Activated naive CD4-positive, alpha-beta T cell treated with anti-CD3 and anti-CD28 coated beads for 36 hours (primary cell): ENCODE measurements around the gene CCDC74A. TPM values are rescaled to one million over a fixed set of nuclear protein-coding genes. Genes with fewer than 3 reads are reported as not detected.
"Not testable (repeated sequence)": the region's sequence is repeated elsewhere in the genome, so short reads cannot be mapped to it uniquely, and the experiment has no call there.

Experiments
- CTCF ChIA-PET: fragments of 350-600 bp; sonication (Branson Sonifier 250); formaldehyde crosslinking; loops from one replicate; lab custom pipeline; 2021; ENCODE audit warnings: antibody characterized with exemption; lab: Charles Lee
- DNase-seq: peaks from one replicate; pipeline ENCODE4 v3.0.0-alpha.2; 2020
- H3K27ac Mint-ChIP-seq: one replicate; pipeline ENCODE4 v1.8.0; 2021; ENCODE audit warnings: mild to moderate bottlenecking, mixed read lengths
- H3K27me3 Mint-ChIP-seq: one replicate; pipeline ENCODE4 v1.8.0; 2021; ENCODE audit warnings: low read depth, mixed read lengths
- H3K36me3 Mint-ChIP-seq: one replicate; pipeline ENCODE4 v1.8.0; 2021; ENCODE audit warnings: low read depth, mixed read lengths
- H3K4me1 Mint-ChIP-seq: one replicate; pipeline ENCODE4 v1.8.0; 2021; ENCODE audit warnings: low read depth, mixed read lengths
- H3K4me3 Mint-ChIP-seq: one replicate; pipeline ENCODE4 v1.8.0; 2021; ENCODE audit warnings: mild to moderate bottlenecking, moderate library complexity, mixed read lengths
- H3K9me3 Mint-ChIP-seq: one replicate; pipeline ENCODE4 v1.8.0; 2021; ENCODE audit warnings: mixed read lengths
- intact Hi-C: fragments of 100-400 bp; cut with micrococcal nuclease; formaldehyde crosslinking; loops from one replicate; pipeline ENCODE4 v1.15.1; 2023
- microRNA-seq: library from miRNA; unstranded; fragments of <30 nt; microRNA quantifications from one replicate; pipeline ENCODE4 v1.2.0, GENCODE V29; 2022; ENCODE audit warnings: borderline microRNAs expressed, borderline replicate concordance
- total RNA-seq, 2 experiments: library from RNA; stranded (reverse); gene quantifications; one replicate each; pipeline ENCODE4 v1.2.3, GENCODE V29; 2021

CCDC74A gene
- total RNA-seq, 2 experiments from 2014 or later, result 6.8 to 7.1 TPM

DNA sequence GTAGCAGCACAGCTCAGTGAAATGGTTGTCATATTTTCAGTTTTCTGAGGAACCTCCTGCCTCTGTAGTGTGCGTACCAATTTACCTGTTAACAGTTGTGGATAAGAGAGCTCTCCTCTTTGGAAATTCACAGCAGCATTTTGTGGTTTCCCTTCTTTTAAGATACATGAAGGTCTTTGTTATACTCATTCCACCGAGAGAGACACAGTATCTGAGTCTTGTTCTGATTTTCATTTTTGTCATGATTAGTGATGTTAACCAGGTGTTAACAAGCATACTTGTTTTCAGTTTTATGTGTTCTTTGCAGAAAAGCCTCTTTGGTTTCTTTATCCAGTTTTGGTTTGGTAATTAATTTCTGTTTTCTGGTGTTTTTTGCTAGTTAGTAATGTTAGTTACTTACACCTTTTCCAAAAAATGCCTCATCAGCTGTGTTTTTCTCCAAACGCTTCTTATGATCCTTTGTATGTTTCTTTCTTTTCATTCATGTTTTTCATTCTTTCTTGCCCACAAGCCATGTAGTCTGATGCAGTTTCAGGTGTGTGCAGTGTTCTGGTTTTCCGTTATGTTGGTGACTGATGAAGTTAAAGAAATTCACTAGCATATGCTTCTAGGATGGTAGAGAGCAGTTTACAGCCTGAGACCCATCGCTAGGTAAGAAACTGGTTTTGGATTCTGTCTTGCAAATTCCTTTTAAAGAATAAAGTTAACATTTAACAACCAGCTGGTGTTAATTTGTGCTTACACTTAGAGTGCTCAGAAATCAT, 30.1 kb downstream of the CCDC74A start:
- Mint-ChIP-seq H3K4me3 (no peak overlapping the region), H3K27me3 (peaks cover 17% of the 10 kb centered on the region), H3K36me3 (no peaks in the 10 kb centered on the region), H3K27ac (no peak overlapping the region), H3K4me1 (no peaks in the 10 kb centered on the region), H3K9me3 (no peaks in the 10 kb centered on the region)
- intact Hi-C loops, result no loop called here
- CTCF ChIA-PET, result no interaction called here
- no peak for DNase-seq

DNA sequence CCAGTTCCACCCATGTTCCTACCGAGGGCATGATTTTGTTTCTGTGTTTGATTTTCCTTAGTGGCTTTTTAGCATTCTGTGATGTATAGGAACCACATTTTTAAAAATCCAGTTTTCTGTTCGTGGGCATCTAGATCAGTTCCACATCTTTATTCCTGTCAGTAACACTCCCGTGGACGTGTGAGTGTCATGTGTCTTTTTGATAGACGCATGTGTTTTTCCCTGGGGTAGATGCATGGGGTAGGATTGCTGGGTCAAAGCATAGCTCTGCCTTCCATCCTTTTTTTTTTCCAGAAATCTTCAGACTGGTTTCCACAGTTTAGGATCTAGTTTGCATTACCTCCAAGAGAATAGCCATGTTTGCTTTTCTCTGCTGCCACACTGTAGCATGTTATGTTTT, 38.7 kb downstream of the CCDC74A start:
- H3K9me3 Mint-ChIP-seq, result no peaks in the 10 kb centered on the region
- DNase-seq, result no peak
- peaks cover 18% of the 10 kb centered on the region for H3K27me3 Mint-ChIP-seq
- no peaks in the 10 kb centered on the region for H3K4me1 Mint-ChIP-seq
- intact Hi-C loops, result no loop called here
- H3K36me3 Mint-ChIP-seq, result no peaks in the 10 kb centered on the region
- H3K4me3 Mint-ChIP-seq, result no peak overlapping the region
- H3K27ac Mint-ChIP-seq, result no peak overlapping the region
- CTCF ChIA-PET, result no interaction called here

DNA sequence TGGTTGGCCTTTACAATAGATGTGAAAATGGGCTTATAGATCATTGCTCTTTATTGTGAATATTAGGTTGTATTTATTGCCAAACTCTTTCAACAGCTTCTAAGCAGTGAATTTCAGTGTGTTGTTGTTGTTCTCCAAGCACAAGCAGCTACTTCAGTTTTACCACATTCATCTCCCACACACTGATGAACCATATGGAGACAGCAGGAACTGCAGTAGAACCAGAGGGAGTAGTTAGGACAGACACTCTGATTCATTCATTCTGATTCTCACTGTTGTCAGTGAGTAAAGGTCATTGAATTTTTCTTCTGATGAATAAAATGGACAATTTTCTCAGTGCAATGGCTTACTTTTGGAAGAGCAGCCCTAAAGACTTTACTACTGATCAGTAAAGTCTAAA, 40.2 kb downstream of the CCDC74A start:
- CTCF ChIA-PET, result no interaction called here

DNA sequence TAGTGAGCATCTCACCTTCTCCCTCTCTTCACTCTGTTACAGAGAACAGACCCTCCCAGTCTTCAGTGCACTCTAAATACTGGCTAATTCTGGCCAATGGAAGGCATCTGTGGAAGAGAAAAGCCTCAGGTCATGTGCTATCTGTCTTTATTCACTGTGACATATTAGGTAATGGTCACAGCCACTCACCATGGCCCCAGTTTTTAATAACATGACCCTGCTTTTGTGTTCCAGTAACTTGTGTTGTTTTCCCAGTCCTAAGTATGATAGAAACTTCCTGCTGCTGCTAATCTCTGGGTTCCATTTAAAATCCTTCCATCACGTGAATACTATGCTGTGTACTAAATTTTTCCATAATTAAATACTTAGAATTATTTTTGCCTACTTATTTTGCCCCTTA, 40.7 kb downstream of the CCDC74A start:
- H3K27ac Mint-ChIP-seq, DNase-seq, H3K4me1 Mint-ChIP-seq, intact Hi-C loops, H3K9me3 Mint-ChIP-seq, H3K36me3 Mint-ChIP-seq, H3K4me3 Mint-ChIP-seq, CTCF ChIA-PET: not testable (repeated sequence)
- H3K27me3 Mint-ChIP-seq, result peaks cover 22% of the 10 kb centered on the region

More for the DNA sequence above, 40.2 kb downstream of the CCDC74A start:
- H3K4me3 Mint-ChIP-seq, result no peak overlapping the region
- intact Hi-C loops, result no loop called here
- H3K4me1 Mint-ChIP-seq, result no peaks in the 10 kb centered on the region
- no peaks in the 10 kb centered on the region for H3K36me3 Mint-ChIP-seq
- no peak for DNase-seq
- peaks cover 18% of the 10 kb centered on the region for H3K27me3 Mint-ChIP-seq
- no peak overlapping the region for H3K27ac Mint-ChIP-seq
- no peaks in the 10 kb centered on the region for H3K9me3 Mint-ChIP-seq

DNA sequence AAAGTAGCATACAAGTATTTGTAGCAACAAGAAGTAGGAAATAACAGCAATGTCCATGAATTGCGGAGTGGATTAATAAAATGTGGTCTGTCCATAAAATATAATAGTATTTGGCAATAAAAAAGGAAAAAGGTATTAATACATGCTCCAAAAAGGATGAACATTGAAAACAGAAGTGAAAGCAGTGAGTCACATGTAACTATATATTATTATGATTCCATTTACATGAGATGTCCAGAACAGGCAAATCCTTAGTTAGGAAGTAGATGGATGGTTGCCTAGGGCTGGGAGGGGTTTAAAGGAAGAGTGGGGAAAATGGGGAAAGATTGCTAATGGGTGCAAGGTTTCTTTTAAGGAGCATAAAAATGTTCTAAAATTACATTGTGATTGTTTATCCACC, 44.5 kb downstream of the CCDC74A start:
- H3K4me1 Mint-ChIP-seq, result no peaks in the 10 kb centered on the region
- CTCF ChIA-PET, result no interaction called here
- H3K9me3 Mint-ChIP-seq, result no peaks in the 10 kb centered on the region
- DNase-seq, result no peak
- intact Hi-C loops, result no loop called here
- no peak overlapping the region for H3K4me3 Mint-ChIP-seq
- H3K27me3 Mint-ChIP-seq, result peaks cover 27% of the 10 kb centered on the region
- no peak overlapping the region for H3K27ac Mint-ChIP-seq
- H3K36me3 Mint-ChIP-seq, result no peaks in the 10 kb centered on the region

DNA sequence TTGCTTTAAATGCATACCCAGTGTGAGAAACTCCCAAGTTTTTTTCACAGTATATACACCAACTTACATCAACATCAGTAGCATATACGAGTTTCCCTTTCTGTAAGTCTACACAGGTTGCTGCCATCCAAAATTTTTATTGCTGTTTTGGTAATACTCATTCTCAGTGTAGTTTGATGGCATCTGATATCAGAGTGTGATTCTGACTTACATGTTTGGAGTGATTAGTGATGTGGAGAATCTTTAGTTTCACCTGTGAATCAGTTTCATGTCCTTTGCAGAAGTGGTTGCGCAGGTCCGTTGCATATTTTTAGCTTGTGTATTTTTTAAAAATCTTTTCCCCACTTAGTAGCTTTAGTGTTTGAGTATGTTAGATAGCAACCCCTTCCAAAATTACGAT, 50.1 kb downstream of the CCDC74A start:
- H3K9me3 Mint-ChIP-seq, result no peaks in the 10 kb centered on the region
- no peaks in the 10 kb centered on the region for H3K36me3 Mint-ChIP-seq
- peaks cover 22% of the 10 kb centered on the region for H3K27me3 Mint-ChIP-seq
- intact Hi-C loops, result no loop called here
- no peak overlapping the region for H3K27ac Mint-ChIP-seq
- no peaks in the 10 kb centered on the region for H3K4me1 Mint-ChIP-seq
- CTCF ChIA-PET, result no interaction called here
- DNase-seq, result no peak
- H3K4me3 Mint-ChIP-seq, result no peak overlapping the region

DNA sequence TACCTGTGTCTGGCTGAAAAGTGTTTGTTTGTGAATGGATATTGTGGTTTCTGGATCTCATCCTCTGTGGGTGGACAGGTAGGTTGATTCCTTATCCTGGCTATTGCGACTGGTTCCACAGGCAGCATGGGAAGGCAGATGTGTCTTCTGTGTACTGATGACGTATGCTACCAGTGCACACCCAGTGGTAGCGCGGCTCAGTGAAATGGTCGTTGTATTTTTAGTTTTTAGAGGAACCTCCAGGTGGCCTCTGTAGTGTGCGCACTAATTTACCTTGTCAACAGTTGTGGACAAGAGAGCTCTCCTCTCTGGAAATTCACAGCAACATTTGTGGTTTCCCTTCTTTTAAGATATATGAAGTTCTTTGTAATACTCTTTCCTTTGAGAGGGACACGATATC, 52.5 kb downstream of the CCDC74A start:
- no peaks in the 10 kb centered on the region for H3K36me3 Mint-ChIP-seq
- no peak for DNase-seq
- H3K9me3 Mint-ChIP-seq, result no peaks in the 10 kb centered on the region
- H3K4me3 Mint-ChIP-seq, result no peak overlapping the region
- H3K27ac Mint-ChIP-seq, result no peak overlapping the region
- H3K4me1 Mint-ChIP-seq, result no peaks in the 10 kb centered on the region
- CTCF ChIA-PET, result no interaction called here
- intact Hi-C loops, result no loop called here
- peaks cover 18% of the 10 kb centered on the region for H3K27me3 Mint-ChIP-seq

Small RNA genes lying within 50 kb of the gene (microRNA-seq; reads per million reads assigned to microRNA genes)
- gene MIR4784, result not detected

Other genes with a start within 250 kb of the CCDC74A start
- gene RAB6D, start 163.7 kb upstream of the CCDC74A start, total RNA-seq, result not detected
- gene TUBA3D, start 51.8 kb upstream of the CCDC74A start, total RNA-seq, result not detected
- gene MZT2A, start 35.5 kb upstream of the CCDC74A start, total RNA-seq, result 100 to 1,000 TPM; 230 to 231 TPM